Measurements from ENCODE around the gene HIPK3.

The HIPK3 gene

DNA sequence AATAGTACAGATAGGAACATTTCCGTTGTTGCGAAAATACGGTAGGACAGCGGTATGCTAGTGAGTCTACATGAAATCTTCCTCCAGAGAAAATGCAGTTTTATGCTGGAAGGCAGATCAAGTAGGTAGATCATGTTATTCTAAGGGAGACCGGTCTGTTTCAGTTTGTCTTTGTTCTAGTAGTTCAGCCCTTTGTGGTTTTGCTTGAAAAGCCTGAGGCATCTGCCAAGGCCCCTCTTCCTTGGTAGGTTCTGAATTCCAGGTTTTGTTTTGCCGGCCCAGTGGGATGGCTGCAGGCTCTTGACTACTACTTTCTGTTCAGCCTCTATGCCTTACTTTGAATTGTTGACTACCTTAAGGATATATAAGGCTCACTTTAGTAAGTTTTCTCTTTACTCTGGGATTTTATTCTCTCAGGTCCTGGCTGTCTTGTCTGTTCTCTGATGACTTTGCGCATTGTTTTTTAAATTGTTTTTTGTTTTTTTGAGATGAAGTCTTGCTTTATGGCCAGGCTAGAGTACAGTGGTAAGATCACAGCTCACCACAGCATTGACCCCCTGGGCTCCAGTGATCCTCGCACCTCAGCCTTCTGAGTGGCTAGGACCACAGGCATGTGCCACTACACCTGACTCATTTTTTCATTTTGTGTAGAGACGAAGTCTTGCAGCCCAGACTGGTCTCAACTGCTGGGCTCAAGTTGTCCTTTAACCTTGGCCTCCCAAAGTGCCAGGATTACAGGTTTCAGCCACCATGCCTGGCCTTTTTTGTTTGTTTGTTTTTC is 53.7 kb downstream of the HIPK3 start:
- in situ Hi-C loops (cut with HindIII; ENCODE audit: low sequenced_read_pairs), result no loop called here
- peak; percentile 82 for DNase-seq (ENCODE audit: low read depth)
- H3K4me3 ChIP-seq (ENCODE audit: low read depth, low read length), result no peak overlapping the region
- TF ChIP-seq, protein P1, sequence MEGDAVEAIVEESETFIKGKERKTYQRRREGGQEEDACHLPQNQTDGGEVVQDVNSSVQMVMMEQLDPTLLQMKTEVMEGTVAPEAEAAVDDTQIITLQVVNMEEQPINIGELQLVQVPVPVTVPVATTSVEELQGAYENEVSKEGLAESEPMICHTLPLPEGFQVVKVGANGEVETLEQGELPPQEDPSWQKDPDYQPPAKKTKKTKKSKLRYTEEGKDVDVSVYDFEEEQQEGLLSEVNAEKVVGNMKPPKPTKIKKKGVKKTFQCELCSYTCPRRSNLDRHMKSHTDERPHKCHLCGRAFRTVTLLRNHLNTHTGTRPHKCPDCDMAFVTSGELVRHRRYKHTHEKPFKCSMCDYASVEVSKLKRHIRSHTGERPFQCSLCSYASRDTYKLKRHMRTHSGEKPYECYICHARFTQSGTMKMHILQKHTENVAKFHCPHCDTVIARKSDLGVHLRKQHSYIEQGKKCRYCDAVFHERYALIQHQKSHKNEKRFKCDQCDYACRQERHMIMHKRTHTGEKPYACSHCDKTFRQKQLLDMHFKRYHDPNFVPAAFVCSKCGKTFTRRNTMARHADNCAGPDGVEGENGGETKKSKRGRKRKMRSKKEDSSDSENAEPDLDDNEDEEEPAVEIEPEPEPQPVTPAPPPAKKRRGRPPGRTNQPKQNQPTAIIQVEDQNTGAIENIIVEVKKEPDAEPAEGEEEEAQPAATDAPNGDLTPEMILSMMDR (IDR thresholded peaks at IDR 0.05; ENCODE audit: low read depth, low read length, missing control alignments), result no peak

GRCh38 chr11:33311680-33312079 is 54.5 kb downstream of the HIPK3 start:
- DNase-seq (ENCODE audit: low read depth), result no peak
- in situ Hi-C loops (cut with HindIII; ENCODE audit: low sequenced_read_pairs), result no loop called here
- H3K4me3 ChIP-seq (ENCODE audit: low read depth, low read length), result no peak overlapping the region
- TF ChIP-seq, protein P1 (IDR thresholded peaks at IDR 0.05; ENCODE audit: low read depth, low read length, missing control alignments), result no peak

GRCh38 chr11:33315822-33316221 is 58.6 kb downstream of the HIPK3 start:
- no peak overlapping the region for H3K4me3 ChIP-seq (ENCODE audit: low read depth, low read length)
- no peak for DNase-seq (ENCODE audit: low read depth)
- in situ Hi-C loops (cut with HindIII; ENCODE audit: low sequenced_read_pairs), result no loop called here
- TF ChIP-seq, protein P1 (IDR thresholded peaks at IDR 0.05; ENCODE audit: low read depth, low read length, missing control alignments), result no peak

- TF ChIP-seq, protein P1 (IDR thresholded peaks at IDR 0.05; ENCODE audit: low read depth, low read length, missing control alignments), result no peak
- DNase-seq (ENCODE audit: low read depth), result no peak
- in situ Hi-C loops (cut with HindIII; ENCODE audit: low sequenced_read_pairs), result no loop called here
- H3K4me3 ChIP-seq (ENCODE audit: low read depth, low read length), result no peak overlapping the region
Measured at GRCh38 chr11:33317662-33318061, 60.5 kb downstream of the HIPK3 start.

- in situ Hi-C loops (cut with HindIII; ENCODE audit: low sequenced_read_pairs), result no loop called here
- no peak overlapping the region for H3K4me3 ChIP-seq (ENCODE audit: low read depth, low read length)
- TF ChIP-seq, protein P1 (IDR thresholded peaks at IDR 0.05; ENCODE audit: low read depth, low read length, missing control alignments), result no peak
- no peak for DNase-seq (ENCODE audit: low read depth)
Measured at GRCh38 chr11:33320016-33320813, 63.0 kb downstream of the HIPK3 start.

DNA sequence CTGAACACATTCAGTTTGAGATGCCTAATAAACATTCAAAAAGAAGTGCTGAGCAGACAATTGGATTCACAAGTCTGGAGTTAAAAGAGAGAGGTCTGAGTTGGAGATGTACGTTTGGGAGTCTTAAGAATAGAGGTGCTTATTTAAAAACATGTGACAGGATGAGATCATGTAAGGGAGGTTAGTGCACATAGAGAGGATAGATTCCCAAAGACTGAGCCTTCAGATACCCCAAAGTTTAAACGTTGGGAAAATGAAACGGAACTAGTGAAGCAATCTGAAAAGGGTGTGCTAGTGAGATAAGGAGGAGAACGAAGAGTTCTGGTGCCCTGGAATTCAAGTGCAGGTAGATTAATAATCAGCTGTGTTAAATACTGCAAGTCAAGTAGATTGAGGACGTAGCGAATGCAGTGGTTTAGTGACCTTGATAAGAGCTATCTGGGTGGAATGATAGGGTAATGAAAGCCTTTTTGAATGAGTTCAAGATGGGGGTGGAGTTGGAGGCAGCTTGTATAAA is 63.7 kb downstream of the HIPK3 start:
- no peak for DNase-seq (ENCODE audit: low read depth)
- in situ Hi-C loops (cut with HindIII; ENCODE audit: low sequenced_read_pairs), result no loop called here
- TF ChIP-seq, protein P1 (IDR thresholded peaks at IDR 0.05; ENCODE audit: low read depth, low read length, missing control alignments), result no peak
- H3K4me3 ChIP-seq (ENCODE audit: low read depth, low read length), result no peak overlapping the region
